GM12892 (cell line): ENCODE results near the gene JAG1.

ENCODE experiments used
- POLR2A ChIP-seq: IDR thresholded peaks from 2 replicates; pipeline ENCODE4 v1.6.1; 2011; ENCODE audit warnings: low read depth, low read length, control low read depth
- POLR2AphosphoS5 ChIP-seq: IDR thresholded peaks from 2 replicates; pipeline ENCODE4 v1.6.1; 2011; ENCODE audit warnings: low read depth, low read length, control low read depth
- TAF1 ChIP-seq: IDR thresholded peaks from 2 replicates; pipeline ENCODE4 v1.6.1; 2011; ENCODE audit warnings: low read depth, mild to moderate bottlenecking, control low read depth, low read length, borderline replicate concordance

DNA sequence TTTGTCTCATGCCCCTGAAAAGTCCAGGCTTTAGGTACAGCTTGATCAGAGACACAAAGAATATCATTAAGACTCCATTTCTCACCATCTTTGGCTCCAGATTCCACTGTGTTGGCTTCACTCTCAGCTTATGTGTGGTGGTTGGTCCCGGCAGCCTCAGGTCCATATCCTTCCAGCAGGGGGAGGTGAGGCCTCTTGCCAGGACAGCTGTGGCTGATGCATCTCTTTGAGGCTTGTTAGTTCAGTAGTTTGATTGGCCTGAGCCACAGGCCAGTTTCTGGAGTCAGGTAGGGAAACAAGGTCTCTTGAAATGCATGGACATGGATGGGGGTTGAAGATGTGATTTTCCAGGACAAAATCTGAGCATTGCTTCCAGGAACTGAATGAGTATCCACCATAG, 62.4 kb downstream of the JAG1 start:
- TF ChIP-seq POLR2A (no peak), POLR2AphosphoS5 (no peak), TAF1 (no peak)
